Calu3 (cell line): ENCODE data around the gene CFAP90. TPM values are rescaled to one million over a fixed set of nuclear protein-coding genes. Genes with fewer than 3 reads are reported as not detected.

Experiments
- BruUV-seq: library from RNA; stranded (reverse); fragments of 400-500 nt; replicated peaks from 2 replicates; lab custom pipeline; 2021; lab: Mats Ljungman, UMichigan
- CTCF ChIA-PET: fragments of 300-600 bp; sonication (Branson Sonifier 250); formaldehyde crosslinking; loops from one replicate; lab custom pipeline; 2022; ENCODE audit warnings: antibody characterized with exemption; lab: Charles Lee
- DNase-seq: peaks from one replicate; pipeline ENCODE4 v3.0.0; 2022
- H3K27ac Mint-ChIP-seq: one replicate; pipeline ENCODE4 v1.8.0; 2022; ENCODE audit warnings: mixed read lengths; ENCODE audit not compliant: unreplicated experiment
- H3K27me3 Mint-ChIP-seq: one replicate; pipeline ENCODE4 v1.8.0; 2022; ENCODE audit warnings: mixed read lengths; ENCODE audit not compliant: unreplicated experiment
- H3K36me3 Mint-ChIP-seq: one replicate; pipeline ENCODE4 v1.8.0; 2022; ENCODE audit warnings: mild to moderate bottlenecking, moderate library complexity, mixed read lengths; ENCODE audit not compliant: insufficient read depth, unreplicated experiment
- H3K4me1 Mint-ChIP-seq: one replicate; pipeline ENCODE4 v1.8.0; 2022; ENCODE audit warnings: mild to moderate bottlenecking, low read depth, mixed read lengths; ENCODE audit not compliant: unreplicated experiment
- H3K4me3 Mint-ChIP-seq: one replicate; pipeline ENCODE4 v1.8.0; 2022; ENCODE audit warnings: mild to moderate bottlenecking, low read depth, moderate library complexity, mixed read lengths; ENCODE audit not compliant: unreplicated experiment
- H3K9me3 Mint-ChIP-seq: one replicate; pipeline ENCODE4 v1.8.0; 2022; ENCODE audit warnings: low read depth, mixed read lengths; ENCODE audit not compliant: unreplicated experiment
- CTCF ChIP-seq: fragments of 200-600 bp; IDR thresholded peaks from one replicate; pipeline ENCODE4 v1.8.0; 2022; ENCODE audit warnings: antibody characterized with exemption; ENCODE audit not compliant: unreplicated experiment
- intact Hi-C: fragments of 100-400 bp; cut with micrococcal nuclease; formaldehyde crosslinking; loops from one replicate; pipeline ENCODE4 v1.10.0; 2022; ENCODE audit not compliant: unreplicated experiment
- total RNA-seq: library from RNA; stranded (reverse); gene quantifications from 2 replicates; pipeline ENCODE4 v1.2.3, GENCODE V29; 2022

The CFAP90 gene
- total RNA-seq, 1 experiment from 2014 or later, result not detected

- no peak for TF ChIP-seq CTCF
- no TSS peak for BruUV-seq
- Mint-ChIP-seq H3K36me3 (no peaks in the 10 kb centered on the region), H3K27me3 (peaks cover 5% of the 10 kb centered on the region), H3K27ac (no peak overlapping the region), H3K9me3 (no peaks in the 10 kb centered on the region), H3K4me1 (no peaks in the 10 kb centered on the region), H3K4me3 (no peak overlapping the region)
- no peak for DNase-seq
- intact Hi-C loops, result no loop called here
- CTCF ChIA-PET, result no interaction called here
These were observed 45.6 kb downstream of the CFAP90 start for GRCh38 chr5:7805379-7805778.

- Mint-ChIP-seq H3K36me3 (no peaks in the 10 kb centered on the region), H3K4me3 (no peak overlapping the region), H3K4me1 (no peaks in the 10 kb centered on the region), H3K9me3 (no peaks in the 10 kb centered on the region), H3K27ac (no peak overlapping the region), H3K27me3 (no peaks in the 10 kb centered on the region)
- no peak for DNase-seq
- intact Hi-C loops, result no loop called here
- CTCF ChIA-PET, result no interaction called here
- TF ChIP-seq CTCF, result no peak
- BruUV-seq, result no TSS peak
These were observed 47.0 kb downstream of the CFAP90 start for GRCh38 chr5:7803937-7804336.

- Mint-ChIP-seq H3K27me3 (peaks cover 5% of the 10 kb centered on the region), H3K4me3 (no peak overlapping the region), H3K4me1 (no peaks in the 10 kb centered on the region), H3K36me3 (no peaks in the 10 kb centered on the region), H3K9me3 (no peaks in the 10 kb centered on the region), H3K27ac (no peak overlapping the region)
- TF ChIP-seq CTCF, result no peak
- intact Hi-C loops, result no loop called here
- no peak for DNase-seq
- BruUV-seq, result no TSS peak
- CTCF ChIA-PET, result no interaction called here
These were observed 48.1 kb downstream of the CFAP90 start for GRCh38 chr5:7802855-7803254.

GRCh38 chr5:7801891-7802614 is 48.9 kb downstream of the CFAP90 start:
- no peak for DNase-seq
- TF ChIP-seq CTCF, result no peak
- H3K27ac Mint-ChIP-seq, result no peak overlapping the region
- H3K9me3 Mint-ChIP-seq, result no peaks in the 10 kb centered on the region
- CTCF ChIA-PET, result no interaction called here
- intact Hi-C loops, result no loop called here
- H3K4me3 Mint-ChIP-seq, result no peak overlapping the region
- H3K27me3 Mint-ChIP-seq, result peaks cover 13% of the 10 kb centered on the region
- no peaks in the 10 kb centered on the region for H3K36me3 Mint-ChIP-seq
- BruUV-seq, result no TSS peak
- H3K4me1 Mint-ChIP-seq, result no peaks in the 10 kb centered on the region
